HG02970 (cell line): ENCODE measurements around the gene TTC12.
"Not testable (repeated sequence)": the region's sequence is repeated elsewhere in the genome, so short reads cannot be mapped to it uniquely, and the experiment has no call there.

Source experiments
- ATAC-seq: cut with Tn5 transposase; IDR thresholded peaks from one replicate; pipeline ENCODE4 v1.9.1; 2021; ENCODE audit warnings: mild to moderate bottlenecking, moderate library complexity, moderate number of reproducible peaks; ENCODE audit not compliant: unreplicated experiment, low FRiP score

Gene TTC12

DNA sequence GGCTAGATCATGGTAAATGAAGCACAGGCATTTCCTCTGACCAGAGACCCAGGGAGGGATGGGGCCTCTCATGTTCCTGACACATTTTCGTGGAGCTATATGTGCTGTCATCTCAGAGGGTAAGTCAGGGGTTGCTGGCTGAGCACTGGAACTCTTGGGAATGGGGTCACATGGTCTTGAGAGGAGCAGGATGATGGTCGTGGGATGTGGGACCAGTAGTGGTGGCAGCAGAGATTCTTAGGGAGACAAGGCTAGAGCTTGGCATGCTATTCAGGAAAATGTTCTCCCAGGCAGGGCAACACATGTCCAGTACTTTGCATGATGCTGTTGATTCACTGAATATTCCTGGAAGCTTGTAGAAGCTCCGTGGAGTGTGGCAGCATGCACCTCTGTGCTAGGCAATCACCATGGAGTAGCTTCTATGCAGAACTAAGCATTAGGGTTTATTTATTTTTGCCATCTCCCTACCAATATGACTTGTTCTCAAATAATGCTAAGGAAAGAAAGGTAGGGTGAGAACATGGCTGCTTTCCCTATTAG lies 31.4 kb upstream of the TTC12 start:
- ATAC-seq = no peak

GRCh38 chr11:113283881-113284280 lies 30.5 kb upstream of the TTC12 start:
- no peak for ATAC-seq

GRCh38 chr11:113286009-113286408 lies 28.4 kb upstream of the TTC12 start:
- no peak for ATAC-seq

GRCh38 chr11:113286509-113287497 lies 27.6 kb upstream of the TTC12 start:
- ATAC-seq = no peak

DNA sequence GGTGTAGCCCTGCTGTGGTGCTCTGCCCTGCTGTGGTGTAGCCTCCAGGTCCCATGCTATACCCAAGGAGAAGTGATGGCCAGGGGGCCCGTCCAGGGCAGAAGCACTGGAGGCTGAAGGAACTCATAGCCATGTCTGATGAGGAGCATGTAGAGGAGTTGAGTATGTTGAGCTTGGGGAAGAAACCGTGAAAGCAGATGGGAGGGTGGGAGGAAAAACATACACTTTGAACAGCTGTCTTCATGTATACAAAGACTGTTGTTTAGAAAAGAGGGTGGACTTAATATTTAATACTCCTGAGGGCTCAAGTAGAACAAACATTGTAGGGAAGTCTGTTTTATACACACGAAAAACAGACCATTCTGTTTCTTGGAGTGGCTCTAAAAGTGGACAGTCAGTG lies 26.6 kb upstream of the TTC12 start:
- ATAC-seq = no peak

DNA sequence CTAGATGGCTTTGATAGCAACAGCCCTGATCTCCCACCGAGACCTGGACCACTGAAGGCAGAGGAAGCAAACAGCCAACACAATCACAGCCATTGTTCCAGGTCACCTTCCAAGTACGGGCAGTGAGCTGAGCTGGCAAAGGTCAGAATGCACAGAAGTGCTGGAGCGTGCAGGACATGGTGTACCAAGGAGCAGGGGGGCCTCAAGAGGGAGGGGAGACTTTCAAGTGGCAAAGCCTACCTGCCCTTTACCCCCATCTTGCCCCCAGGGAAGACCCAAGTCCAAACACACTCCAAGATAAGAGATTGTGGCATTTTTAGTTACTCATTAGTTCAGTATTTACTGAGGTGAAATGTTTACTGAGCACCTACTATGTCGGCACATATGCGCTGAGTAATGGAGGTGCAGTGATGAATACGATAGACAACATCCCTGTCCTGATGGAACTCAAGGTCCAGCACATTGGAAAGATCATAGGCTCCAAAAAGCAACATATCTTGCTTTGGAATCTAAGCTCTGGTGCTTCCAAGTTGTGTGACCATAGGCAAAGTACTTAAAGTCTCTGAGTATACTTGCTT lies 26.0 kb upstream of the TTC12 start:
- no peak for ATAC-seq

GRCh38 chr11:113289431-113290187 lies 24.8 kb upstream of the TTC12 start:
- no peak for ATAC-seq

GRCh38 chr11:113293936-113294335 lies 20.4 kb upstream of the TTC12 start:
- no peak for ATAC-seq

GRCh38 chr11:113295993-113296392 lies 18.4 kb upstream of the TTC12 start:
- no peak for ATAC-seq

DNA sequence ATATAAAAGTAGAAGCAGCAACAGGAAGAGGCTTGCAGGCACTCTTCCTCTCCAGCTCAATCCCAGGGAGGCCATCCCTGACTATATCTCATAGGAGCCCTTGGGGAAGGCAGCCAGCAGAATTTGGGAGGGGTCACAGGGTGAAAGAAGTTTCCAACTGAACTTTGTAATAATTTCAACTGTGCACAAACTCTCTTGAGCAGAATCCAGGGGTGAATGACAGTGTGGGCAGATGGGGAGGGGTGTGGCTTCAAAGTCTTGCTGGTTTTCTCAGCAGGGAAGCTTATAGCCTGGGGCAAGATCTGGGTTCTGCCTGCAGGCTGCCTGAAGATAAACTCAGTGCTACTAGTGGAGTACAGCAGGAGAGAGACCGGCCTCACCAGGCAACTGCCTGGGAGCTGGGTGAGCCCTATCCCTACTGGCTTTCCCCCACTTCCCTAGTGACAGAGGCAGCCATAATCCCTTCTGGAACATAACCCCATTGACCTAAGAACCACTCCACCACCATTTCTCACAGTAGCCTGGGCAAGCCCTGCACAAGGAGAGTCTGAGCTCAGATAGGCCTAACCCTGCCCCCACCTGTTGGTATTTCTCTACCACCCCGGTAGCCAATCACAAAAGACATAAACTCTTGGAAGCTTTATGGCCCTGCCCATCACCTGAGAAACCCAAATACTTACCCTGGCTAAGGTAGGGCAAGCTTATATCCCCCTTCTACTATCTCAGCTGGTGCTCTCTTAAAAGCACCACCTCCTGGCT lies 17.8 kb upstream of the TTC12 start:
- no peak for ATAC-seq

- not testable (repeated sequence) for ATAC-seq
Observed at GRCh38 chr11:113298496-113298895, 15.9 kb upstream of the TTC12 start.

- ATAC-seq = no peak
Observed at GRCh38 chr11:113304916-113305315, 9.5 kb upstream of the TTC12 start.

DNA sequence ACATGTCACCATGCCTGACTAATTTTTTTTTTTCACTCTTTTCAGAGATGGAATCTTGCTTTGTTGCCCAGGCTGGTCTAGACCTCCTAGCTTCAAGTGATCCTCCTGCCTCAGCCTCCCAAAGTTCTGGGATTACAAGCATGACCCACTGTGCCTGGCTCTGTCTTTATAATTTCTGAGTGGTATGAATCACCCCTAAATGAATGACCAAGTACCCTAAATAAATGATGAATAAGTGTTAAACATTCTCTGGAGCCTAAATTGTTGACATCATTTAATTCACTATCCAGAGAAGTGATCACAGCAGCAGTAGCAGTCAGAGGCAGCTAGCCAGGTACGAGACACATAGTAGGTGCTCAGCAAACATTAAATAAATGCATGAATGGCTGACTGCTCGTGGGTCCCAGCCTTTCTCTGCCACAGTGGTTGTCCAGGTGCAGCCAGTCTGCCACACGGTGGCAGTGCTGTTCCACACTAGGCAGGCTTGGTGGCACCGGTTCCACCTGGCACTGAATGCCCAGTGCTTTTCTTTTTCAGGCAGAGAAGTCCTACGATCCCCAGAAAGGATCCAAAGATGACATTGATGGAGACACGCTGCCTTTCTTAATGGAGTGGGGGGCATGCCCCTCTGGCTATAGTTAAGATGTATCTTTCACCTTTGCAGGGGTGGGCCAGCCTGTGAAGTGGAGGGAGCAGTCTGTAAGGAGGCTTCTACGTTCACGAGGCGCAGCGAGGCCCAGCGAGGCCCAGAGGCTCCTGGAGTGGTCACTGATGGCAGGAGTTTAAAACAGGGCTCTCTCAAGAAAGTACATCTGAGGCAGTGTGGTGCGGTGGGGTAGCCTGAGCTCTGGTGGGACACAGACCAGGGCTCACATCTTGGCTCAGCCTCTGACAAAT lies 8.7 kb upstream of the TTC12 start:
- ATAC-seq = no peak

- no peak for ATAC-seq
Observed at GRCh38 chr11:113308601-113309000, 5.8 kb upstream of the TTC12 start.

- ATAC-seq = no peak
Observed at GRCh38 chr11:113311536-113311935, 2.8 kb upstream of the TTC12 start.

DNA sequence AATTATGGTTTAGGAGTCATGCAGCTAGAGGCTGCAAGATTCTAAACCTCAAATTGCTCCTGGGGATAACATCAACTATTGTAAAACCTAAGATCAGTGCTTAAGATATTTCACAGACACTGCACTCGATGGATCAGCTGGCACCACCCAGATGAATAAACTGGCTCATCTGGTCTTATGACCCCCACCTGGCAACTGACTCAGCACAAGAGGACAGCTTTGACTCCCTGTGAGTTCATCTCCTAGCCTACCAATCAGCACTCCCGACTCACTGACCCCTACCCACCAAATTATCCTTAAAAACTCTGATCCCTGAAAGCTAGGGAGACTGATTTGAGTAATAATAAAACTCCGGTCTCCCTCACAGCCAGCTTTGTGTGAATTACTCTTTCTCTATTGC lies 782 bp upstream of the TTC12 start:
- no peak for ATAC-seq

DNA sequence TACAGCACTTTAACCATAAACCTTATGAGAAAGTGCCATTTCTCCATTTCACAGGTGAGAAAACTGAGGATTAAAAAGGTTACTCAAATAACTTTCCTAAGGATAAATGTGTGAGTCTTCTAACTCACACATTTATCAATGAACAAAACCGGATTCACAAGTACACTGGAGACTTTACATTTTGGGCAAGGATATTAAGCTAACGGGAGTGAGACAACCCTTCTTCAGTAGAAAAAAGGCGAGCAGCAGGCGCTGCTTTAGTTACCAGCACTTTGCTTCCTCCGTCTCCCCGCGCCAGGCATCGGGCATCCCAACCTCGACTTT lies 356 bp upstream of the TTC12 start:
- no peak for ATAC-seq

DNA sequence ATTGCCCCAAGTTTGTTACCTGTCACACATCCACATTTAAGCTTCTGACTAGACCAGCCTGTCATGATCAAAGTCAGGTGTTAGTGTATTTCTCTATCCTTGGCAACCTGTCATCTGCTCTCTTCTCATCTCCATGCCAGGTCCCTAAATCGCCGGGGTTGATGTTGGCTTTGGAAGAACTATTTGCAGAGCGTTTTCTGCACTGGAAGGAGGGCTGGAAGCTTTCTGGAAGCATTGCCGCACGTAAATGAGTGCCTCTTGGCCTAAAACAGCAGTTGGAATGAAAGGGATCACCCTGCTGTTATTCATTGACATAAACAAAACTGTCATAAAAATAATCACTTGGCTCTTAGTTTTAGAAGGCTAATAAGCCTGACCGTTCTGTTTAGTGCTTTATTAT lies 1.4 kb downstream of the TTC12 start:
- ATAC-seq = no peak

GRCh38 chr11:113316256-113316655 lies 1.9 kb downstream of the TTC12 start:
- no peak for ATAC-seq
